NT2/D1 (cell line): ENCODE measurements around the gene PNPLA8.

Experiments
- SUZ12 ChIP-seq: IDR thresholded peaks from 2 replicates; pipeline ENCODE4 v1.6.1; 2011; ENCODE audit not compliant: insufficient read length, insufficient read depth; ENCODE audit errors: extremely low read depth
- YY1 ChIP-seq: IDR thresholded peaks from 2 replicates; pipeline ENCODE4 v1.6.1; 2011; ENCODE audit not compliant: insufficient read length, insufficient read depth
- ZNF274 ChIP-seq: IDR thresholded peaks from 2 replicates; pipeline ENCODE4 v1.6.1; 2011; ENCODE audit warnings: mild to moderate bottlenecking, low read depth, low read length

- no peak for TF ChIP-seq SUZ12
- no peak for TF ChIP-seq YY1
- TF ChIP-seq ZNF274, result no peak
Observed at GRCh38 chr7:108456845-108457540, 68.9 kb downstream of the PNPLA8 start.
